CD4-positive, alpha-beta memory T cell (primary cell): ENCODE measurements around the gene SOX5. TPM values are rescaled to one million over a fixed set of nuclear protein-coding genes. Genes with fewer than 3 reads are reported as not detected.

Experiments
- CTCF ChIA-PET: fragments of 350-600 bp; sonication (Branson Sonifier 250); formaldehyde crosslinking; loops from one replicate; lab custom pipeline; 2021; ENCODE audit warnings: inconsistent platforms; ENCODE audit not compliant: partially characterized antibody; lab: Charles Lee
- POLR2A ChIA-PET: fragments of 350-600 bp; sonication (Branson Sonifier 250); formaldehyde crosslinking; loops from one replicate; lab custom pipeline; 2021; ENCODE audit not compliant: partially characterized antibody; lab: Charles Lee
- DNase-seq, 5 donors: peaks; one replicate each; pipeline versions ENCODE4 v3.0.0 to v3.0.0-alpha.2; 2020 to 2022; ENCODE audit warnings: mixed read lengths in 1 of 5
- H3K27ac ChIP-seq: one replicate; pipeline ENCODE4 v1.7.0; 2013; ENCODE audit warnings: low read depth, low read length
- H3K27me3 ChIP-seq: 2 replicates; pipeline ENCODE4 v1.7.0; 2013; ENCODE audit warnings: mild to moderate bottlenecking, low read length, moderate library complexity; ENCODE audit not compliant: insufficient read depth
- H3K36me3 ChIP-seq: 2 replicates; pipeline ENCODE4 v1.7.0; 2013; ENCODE audit warnings: mild to moderate bottlenecking, low read length, moderate library complexity; ENCODE audit not compliant: insufficient read depth
- H3K4me1 ChIP-seq: 2 replicates; pipeline ENCODE4 v1.7.0; 2013; ENCODE audit warnings: mild to moderate bottlenecking, low read length, moderate library complexity; ENCODE audit not compliant: insufficient read depth
- H3K4me3 ChIP-seq, 2 donors: one replicate each; pipeline ENCODE4 v1.7.0; 2013; ENCODE audit warnings: low read length in 2 of 2, mild to moderate bottlenecking in 1 of 2
- H3K9me3 ChIP-seq, 2 donors: one replicate each; pipeline ENCODE4 v1.7.0; 2013; ENCODE audit warnings: low read length in 2 of 2, control low read depth in 1 of 2; ENCODE audit not compliant: control insufficient read depth in 1 of 2
- H3K27ac Mint-ChIP-seq, 7 donors: one replicate each; pipeline ENCODE4 v1.8.0; 2020 to 2021; ENCODE audit warnings: mixed read lengths in 7 of 7, mild to moderate bottlenecking in 6 of 7, inconsistent platforms in 3 of 7, moderate library complexity in 3 of 7
- H3K27me3 Mint-ChIP-seq, 2 donors: one replicate each; pipeline ENCODE4 v1.8.0; 2020 to 2021; ENCODE audit warnings: mixed read lengths in 2 of 2
- H3K36me3 Mint-ChIP-seq, 2 donors: one replicate each; pipeline ENCODE4 v1.8.0; 2020 to 2021; ENCODE audit warnings: mixed read lengths in 2 of 2, inconsistent platforms in 1 of 2, mild to moderate bottlenecking in 1 of 2
- H3K4me1 Mint-ChIP-seq, 4 donors: one replicate each; pipeline ENCODE4 v1.8.0; 2020 to 2021; ENCODE audit warnings: mixed read lengths in 4 of 4, mild to moderate bottlenecking in 1 of 4
- H3K4me3 Mint-ChIP-seq, 8 donors: one replicate each; pipeline ENCODE4 v1.8.0; 2020 to 2021; ENCODE audit warnings: mixed read lengths in 8 of 8, mild to moderate bottlenecking in 7 of 8, moderate library complexity in 6 of 8, inconsistent platforms in 3 of 8
- H3K9me3 Mint-ChIP-seq, 8 donors: one replicate each; pipeline ENCODE4 v1.8.0; 2020 to 2021; ENCODE audit warnings: mixed read lengths in 8 of 8, mild to moderate bottlenecking in 5 of 8, inconsistent platforms in 3 of 8, moderate library complexity in 1 of 8
- intact Hi-C: fragments of 100-400 bp; cut with micrococcal nuclease; formaldehyde crosslinking; loops from one replicate; pipeline ENCODE4 v1.15.1; 2023
- polyA plus RNA-seq, 2 donors: library from polyadenylated mRNA; unstranded; fragments of 300-500 nt; fragmentation: Illumina TruSeq; gene quantifications; one replicate each; pipeline ENCODE4 v1.2.3, GENCODE V29; 2021
- total RNA-seq, 2 experiments: library from RNA; stranded (reverse); gene quantifications; one replicate each; pipeline ENCODE4 v1.2.3, GENCODE V29; 2021

The SOX5 gene
- total and polyA plus RNA-seq, 4 experiments from 2014 or later, result 0.29 TPM; not detected in 3

- Mint-ChIP-seq H3K9me3 (peaks cover 0 to 9% (median 3%) of the 10 kb centered on the region in 8 donors), H3K36me3 (no peaks in the 10 kb centered on the region), H3K4me3 (no peak overlapping the region), H3K27ac (no peak overlapping the region), H3K4me1 (no peaks in the 10 kb centered on the region), H3K27me3 (no peaks in the 10 kb centered on the region)
- H3K27ac ChIP-seq, result no peak overlapping the region
- H3K27me3 ChIP-seq, result no peaks in the 10 kb centered on the region
- intact Hi-C loops, result no loop called here
- ChIA-PET CTCF (no interaction called here), POLR2A (no interaction called here)
- DNase-seq, result no peak
- H3K4me1 ChIP-seq, result no peaks in the 10 kb centered on the region
- no peak overlapping the region for H3K4me3 ChIP-seq
- no peaks in the 10 kb centered on the region for H3K9me3 ChIP-seq
- no peaks in the 10 kb centered on the region for H3K36me3 ChIP-seq
These were observed 81.7 kb downstream of the SOX5 start for GRCh38 chr12:23867794-23868193.

- no peaks in the 10 kb centered on the region for H3K4me1 ChIP-seq
- POLR2A ChIA-PET, result no interaction called here
- H3K36me3 ChIP-seq, result no peaks in the 10 kb centered on the region
- no peak overlapping the region for H3K4me3 Mint-ChIP-seq
- no peaks in the 10 kb centered on the region for H3K9me3 ChIP-seq
- no peak for DNase-seq
- H3K4me1 Mint-ChIP-seq, result no peaks in the 10 kb centered on the region
- no peak overlapping the region for H3K27ac ChIP-seq
- no peaks in the 10 kb centered on the region for H3K36me3 Mint-ChIP-seq
- H3K4me3 ChIP-seq, result no peak overlapping the region
- intact Hi-C loops, result no loop called here
- peaks cover 0 to 12% (median 8%) of the 10 kb centered on the region in 8 donors for H3K9me3 Mint-ChIP-seq
- no peaks in the 10 kb centered on the region for H3K27me3 ChIP-seq
- no peak overlapping the region for H3K27ac Mint-ChIP-seq
- CTCF ChIA-PET, result no interaction called here
- no peaks in the 10 kb centered on the region for H3K27me3 Mint-ChIP-seq
These were observed 86.8 kb downstream of the SOX5 start for GRCh38 chr12:23862701-23863100.

DNA sequence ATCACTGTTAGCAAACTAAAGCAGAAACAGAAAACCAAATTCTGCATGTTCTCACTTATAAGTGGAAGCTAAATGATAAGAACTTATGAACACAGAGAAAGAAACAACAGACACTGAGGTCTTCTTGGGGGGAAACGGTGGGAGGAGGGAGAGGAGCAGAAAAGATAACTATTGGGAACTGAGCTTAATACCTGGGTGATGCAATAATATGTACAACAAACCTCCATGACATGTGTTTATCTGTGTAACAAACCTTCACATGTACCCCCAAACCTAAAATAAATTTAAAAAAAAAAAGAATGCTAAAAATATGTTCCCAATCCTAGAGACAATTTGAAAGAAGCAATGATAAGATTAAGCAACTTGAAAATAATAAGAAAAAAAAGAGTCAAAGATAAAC lies 89.5 kb downstream of the SOX5 start:
- Histone ChIP-seq H3K27me3 (no peaks in the 10 kb centered on the region), H3K27ac (no peak overlapping the region), H3K4me1 (no peaks in the 10 kb centered on the region), H3K9me3 (no peaks in the 10 kb centered on the region), H3K36me3 (no peaks in the 10 kb centered on the region), H3K4me3 (no peak overlapping the region)
- no peak for DNase-seq
- H3K27ac Mint-ChIP-seq, result no peak overlapping the region
- CTCF ChIA-PET, result no interaction called here
- intact Hi-C loops, result no loop called here
- POLR2A ChIA-PET, result no interaction called here
- H3K4me3 Mint-ChIP-seq, result no peak overlapping the region
- no peaks in the 10 kb centered on the region for H3K36me3 Mint-ChIP-seq
- H3K9me3 Mint-ChIP-seq, result peaks cover 0 to 17% (median 6%) of the 10 kb centered on the region in 8 donors
- no peaks in the 10 kb centered on the region for H3K4me1 Mint-ChIP-seq
- H3K27me3 Mint-ChIP-seq, result no peaks in the 10 kb centered on the region

- H3K9me3 Mint-ChIP-seq, result peaks cover 0 to 17% (median 4%) of the 10 kb centered on the region in 8 donors
- H3K27ac Mint-ChIP-seq, result no peak overlapping the region
- Histone ChIP-seq H3K4me1 (no peaks in the 10 kb centered on the region), H3K27ac (no peak overlapping the region), H3K27me3 (no peaks in the 10 kb centered on the region), H3K9me3 (no peaks in the 10 kb centered on the region), H3K4me3 (no peak overlapping the region), H3K36me3 (no peaks in the 10 kb centered on the region)
- ChIA-PET CTCF (no interaction called here), POLR2A (no interaction called here)
- no peaks in the 10 kb centered on the region for H3K27me3 Mint-ChIP-seq
- DNase-seq, result no peak
- no peaks in the 10 kb centered on the region for H3K4me1 Mint-ChIP-seq
- H3K4me3 Mint-ChIP-seq, result no peak overlapping the region
- intact Hi-C loops, result no loop called here
- no peaks in the 10 kb centered on the region for H3K36me3 Mint-ChIP-seq
These were observed 92.3 kb downstream of the SOX5 start for GRCh38 chr12:23857178-23857577.

GRCh38 chr12:23855813-23856212 lies 93.7 kb downstream of the SOX5 start:
- H3K4me1 ChIP-seq, result no peaks in the 10 kb centered on the region
- H3K36me3 ChIP-seq, result no peaks in the 10 kb centered on the region
- ChIA-PET CTCF (no interaction called here), POLR2A (no interaction called here)
- no peak overlapping the region for H3K4me3 ChIP-seq
- no peaks in the 10 kb centered on the region for H3K9me3 ChIP-seq
- H3K27ac ChIP-seq, result no peak overlapping the region
- H3K4me3 Mint-ChIP-seq, result no peak overlapping the region
- intact Hi-C loops, result no loop called here
- H3K27ac Mint-ChIP-seq, result no peak overlapping the region
- H3K27me3 ChIP-seq, result no peaks in the 10 kb centered on the region
- no peak for DNase-seq
- no peaks in the 10 kb centered on the region for H3K4me1 Mint-ChIP-seq
- no peaks in the 10 kb centered on the region for H3K36me3 Mint-ChIP-seq
- peaks cover 0 to 17% (median 3%) of the 10 kb centered on the region in 8 donors for H3K9me3 Mint-ChIP-seq
- H3K27me3 Mint-ChIP-seq, result no peaks in the 10 kb centered on the region

- no peaks in the 10 kb centered on the region for H3K27me3 Mint-ChIP-seq
- H3K4me3 Mint-ChIP-seq, result no peak overlapping the region
- H3K36me3 Mint-ChIP-seq, result no peaks in the 10 kb centered on the region
- Histone ChIP-seq H3K27me3 (no peaks in the 10 kb centered on the region), H3K4me3 (no peak overlapping the region), H3K4me1 (no peaks in the 10 kb centered on the region), H3K27ac (no peak overlapping the region), H3K36me3 (no peaks in the 10 kb centered on the region), H3K9me3 (no peaks in the 10 kb centered on the region)
- intact Hi-C loops, result no loop called here
- no peak for DNase-seq
- ChIA-PET CTCF (no interaction called here), POLR2A (no interaction called here)
- no peak overlapping the region for H3K27ac Mint-ChIP-seq
- no peaks in the 10 kb centered on the region for H3K4me1 Mint-ChIP-seq
- peaks cover 0 to 13% (median 2%) of the 10 kb centered on the region in 8 donors for H3K9me3 Mint-ChIP-seq
These were observed 94.9 kb downstream of the SOX5 start for GRCh38 chr12:23854598-23854997.

DNA sequence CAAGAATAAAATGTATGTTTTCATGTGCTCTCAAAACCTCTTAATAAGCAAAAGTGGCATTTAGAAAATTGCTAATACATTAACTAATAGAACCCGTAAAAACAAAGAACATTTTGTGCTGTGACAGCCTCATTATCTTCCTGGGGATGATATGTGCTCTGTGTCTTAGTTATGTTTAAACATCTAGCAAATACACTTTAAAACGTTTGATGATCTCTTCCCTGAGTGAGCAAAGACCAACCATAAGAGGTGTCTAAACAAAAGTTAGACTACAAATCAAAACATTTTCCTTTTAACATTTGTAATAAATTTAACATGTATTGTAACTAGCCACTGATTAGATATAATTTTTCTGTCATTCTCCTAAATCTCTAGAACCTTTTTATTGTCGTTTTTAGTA lies 95.8 kb downstream of the SOX5 start:
- ChIA-PET POLR2A (no interaction called here), CTCF (no interaction called here)
- H3K9me3 ChIP-seq, result no peaks in the 10 kb centered on the region
- no peak overlapping the region for H3K4me3 ChIP-seq
- H3K36me3 Mint-ChIP-seq, result no peaks in the 10 kb centered on the region
- no peaks in the 10 kb centered on the region for H3K36me3 ChIP-seq
- H3K9me3 Mint-ChIP-seq, result peaks cover 0 to 10% (median under 1%) of the 10 kb centered on the region in 8 donors
- no peaks in the 10 kb centered on the region for H3K27me3 ChIP-seq
- H3K4me3 Mint-ChIP-seq, result no peak overlapping the region
- no peak overlapping the region for H3K27ac ChIP-seq
- intact Hi-C loops, result no loop called here
- no peaks in the 10 kb centered on the region for H3K4me1 ChIP-seq
- no peaks in the 10 kb centered on the region for H3K4me1 Mint-ChIP-seq
- H3K27me3 Mint-ChIP-seq, result no peaks in the 10 kb centered on the region
- no peak overlapping the region for H3K27ac Mint-ChIP-seq
- no peak for DNase-seq

DNA sequence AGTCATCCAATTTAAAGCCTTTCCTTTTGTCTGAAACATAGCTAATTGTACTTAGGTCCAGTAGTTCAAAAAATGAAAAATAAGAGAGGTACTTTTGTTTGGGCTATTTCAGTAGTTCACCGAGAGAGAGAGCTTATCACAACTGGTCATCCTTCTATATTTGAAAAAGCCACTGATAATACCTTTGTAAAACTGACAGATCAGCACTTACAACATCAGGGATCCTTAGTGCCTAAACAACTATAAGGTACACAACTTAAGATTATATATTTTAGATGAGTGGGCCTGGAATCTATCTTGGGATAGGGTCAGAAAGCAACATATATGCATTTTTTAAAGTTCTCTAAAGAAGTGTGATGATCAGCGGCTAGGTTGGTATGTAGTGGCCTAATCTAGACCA lies 97.9 kb downstream of the SOX5 start:
- no peak overlapping the region for H3K4me3 ChIP-seq
- H3K4me1 Mint-ChIP-seq, result no peaks in the 10 kb centered on the region
- no peaks in the 10 kb centered on the region for H3K36me3 ChIP-seq
- H3K27ac ChIP-seq, result no peak overlapping the region
- no peaks in the 10 kb centered on the region for H3K36me3 Mint-ChIP-seq
- DNase-seq, result no peak
- intact Hi-C loops, result no loop called here
- H3K27ac Mint-ChIP-seq, result no peak overlapping the region
- no peaks in the 10 kb centered on the region for H3K9me3 ChIP-seq
- H3K27me3 Mint-ChIP-seq, result no peaks in the 10 kb centered on the region
- no peaks in the 10 kb centered on the region for H3K4me1 ChIP-seq
- ChIA-PET POLR2A (no interaction called here), CTCF (no interaction called here)
- no peak overlapping the region for H3K4me3 Mint-ChIP-seq
- H3K27me3 ChIP-seq, result no peaks in the 10 kb centered on the region
- peaks cover 0 to 3% (median 0%) of the 10 kb centered on the region in 8 donors for H3K9me3 Mint-ChIP-seq
